Pancreas (tissue), 10 donors: ENCODE results near the gene SSBP4. TPM values are rescaled to one million over a fixed set of nuclear protein-coding genes. Genes with fewer than 3 reads are reported as not detected.

Source experiments
- ATAC-seq, 4 donors: fragments of 200-7000 bp; cut with Tn5 transposase; one replicate each; pipeline versions ENCODE4 v1.8.0 to v1.9.1; 2020; ENCODE audit warnings: mild to moderate bottlenecking in 4 of 4, moderate library complexity in 4 of 4
- DNase-seq, 6 donors: peaks; one replicate each; pipeline ENCODE4 v3.0.0-alpha.2; 2020
- FAIRE-seq: peaks from 2 replicates; lab custom pipeline; 2012; peaks lifted over from hg19 to GRCh38; lab: Jason Lieb, UNC
- H3K27ac ChIP-seq, 4 donors: fragments of 200-600 bp; sonication (generic); 1 replicate in 3 of 4; 2 replicates in 1 of 4; pipeline versions ENCODE4 v1.5.0 to v1.8.0; 2020
- H3K27me3 ChIP-seq, 4 donors: fragments of 200-600 bp; one replicate each; pipeline ENCODE4 v1.8.0; 2021
- H3K36me3 ChIP-seq, 3 donors: fragments of 200-600 bp; sonication (generic) in 1 of 3; one replicate each; pipeline versions ENCODE4 v1.5.0 to v1.8.0; 2020 to 2021
- H3K4me1 ChIP-seq, 3 donors: fragments of 200-600 bp; one replicate each; pipeline ENCODE4 v1.8.0; 2021
- H3K4me3 ChIP-seq, 4 donors: fragments of 200-600 bp; sonication (generic) in 2 of 4; one replicate each; pipeline versions ENCODE4 v1.5.0 to v1.8.0; 2020 to 2021
- H3K9me3 ChIP-seq, 4 donors: fragments of 200-600 bp; one replicate each; pipeline ENCODE4 v1.8.0; 2021
- CTCF ChIP-seq, 4 donors: fragments of 200-600 bp; sonication (generic) in 3 of 4; IDR thresholded peaks; one replicate each; pipeline versions ENCODE4 v1.5.0 to v1.8.0; 2021; ENCODE audit warnings: antibody characterized with exemption in 4 of 4
- WGBS, 2 donors: extraction: QIAGEN DNeasy Blood & Tissue Kit; methylation state at CpG; one replicate each; pipeline ENCODE4 v1.1.7; 2013; 5-methylcytosine and 5-hydroxymethylcytosine counted together
- intact Hi-C, 3 donors: fragments of 100-400 bp; cut with DNase I; formaldehyde crosslinking; loops; one replicate each; pipeline versions ENCODE4 v1.11.1 to v1.14.2; 2022
- polyA plus RNA-seq, 2 donors: library from polyadenylated mRNA; stranded (reverse); fragments of 200-250 nt; gene quantifications; one replicate each; pipeline ENCODE4 v1.2.3, GENCODE V29; 2013
- total RNA-seq, 6 donors: library from RNA; stranded (reverse); fragmentation: NEBNext Ultra II Directional in 4 of 6; extraction: Animal tissue kit (Norgen Biotek cat#: 25700) in 4 of 6; gene quantifications; one replicate each; pipeline versions ENCODE4 v1.2.1 to v1.2.4, GENCODE V29; 2021 to 2023
- donor health status: healthy with polysubstance abuse.
- donor health status: DM: no; HTN: no; CAD: no; lungs with moderate emphysema.
- donor health status: DM: no; HTN: no; CAD: no.
- donor health status: control.
- donor health status: control.
- donor health status: Bipolar disorder and iron deficiency.
- donor health status: DM: yes; HTN: yes; CAD: no.
- donor health status: DM: no; HTN: no; CAD: no.
- donor health status: DM: no; HTN: no; CAD: no.
- donor health status: DM: yes; HTN: yes; CAD: no.

SSBP4 gene
- total and polyA plus RNA-seq, 8 donors: 20.5 to 116 (median 25.8) TPM

- no peak overlapping the region for H3K27ac ChIP-seq
- no peaks in the 10 kb centered on the region for H3K9me3 ChIP-seq
- no peaks in the 10 kb centered on the region for H3K27me3 ChIP-seq
- no peaks in the 10 kb centered on the region for H3K36me3 ChIP-seq
- ATAC-seq (no peak), DNase-seq (peak in 1 of 6 donors; percentile 51), FAIRE-seq (no peak)
- H3K4me1 ChIP-seq: no peaks in the 10 kb centered on the region
- TF ChIP-seq CTCF (IDR thresholded peaks at IDR 0.05): no peak
- H3K4me3 ChIP-seq: peak overlapping the region in 1 of 4 donors; percentile 41
- intact Hi-C loops: no loop called here
- 83 to 94% methylated on average over 13 of the region's 13 CpGs for WGBS, 2 donors
These were observed 13.2 kb downstream of the SSBP4 start for GRCh38 chr19:18432275-18433014.

GRCh38 chr19:18433015-18433691 lies 14.0 kb downstream of the SSBP4 start:
- TF ChIP-seq CTCF (IDR thresholded peaks at IDR 0.05): no peak
- no peak for FAIRE-seq
- no peaks in the 10 kb centered on the region for H3K27me3 ChIP-seq

DNA sequence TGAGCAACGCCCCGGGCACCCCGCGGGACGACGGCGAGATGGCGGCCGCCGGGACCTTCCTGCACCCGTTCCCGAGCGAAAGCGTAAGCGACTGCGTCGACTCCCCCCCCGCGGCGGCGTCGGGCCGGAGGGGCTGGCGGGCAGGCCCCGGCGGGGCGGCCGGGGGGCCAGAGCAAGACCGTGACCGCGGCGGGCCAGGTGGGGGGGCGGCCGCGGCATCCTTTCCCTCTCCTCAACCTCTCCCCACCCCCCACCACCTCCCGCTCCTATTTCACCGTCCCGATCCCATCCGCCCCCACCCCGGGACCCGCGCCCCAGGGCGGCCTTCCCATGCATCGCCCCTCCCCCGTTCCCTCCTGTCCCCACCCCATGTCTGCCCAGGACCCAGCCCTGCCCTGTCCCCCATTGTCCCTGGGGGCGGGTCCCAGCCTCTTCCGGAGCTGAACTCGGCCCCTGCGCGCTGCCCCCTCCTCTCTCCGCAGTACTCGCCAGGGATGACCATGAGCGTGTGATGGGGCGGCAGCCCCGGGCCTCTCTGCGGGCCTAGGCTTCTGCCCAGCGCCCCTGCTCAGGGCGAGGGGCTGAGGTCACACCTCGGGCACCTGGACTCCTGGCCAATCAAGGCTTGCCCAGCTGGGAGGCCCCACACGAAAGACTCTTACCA lies 14.7 kb downstream of the SSBP4 start:
- 12 to 23% methylated on average over 21 to 60 of the region's 60 CpGs for WGBS, 2 donors
- FAIRE-seq: no peak
- H3K4me3 ChIP-seq: peak overlapping the region in 2 of 4 donors; percentile 25 to 41
- H3K4me1 ChIP-seq: peaks cover 0 to 8% (median 0%) of the 10 kb centered on the region in 3 donors
- no peaks in the 10 kb centered on the region for H3K27me3 ChIP-seq
- intact Hi-C loops: no loop called here
- TF ChIP-seq CTCF (IDR thresholded peaks at IDR 0.05): no peak
- H3K27ac ChIP-seq: no peak overlapping the region
- no peaks in the 10 kb centered on the region for H3K36me3 ChIP-seq
- peak in 1 of 4 donors; percentile 0 for ATAC-seq
- peak in 2 of 6 donors; percentile 56 to 71 for DNase-seq
- H3K9me3 ChIP-seq: no peaks in the 10 kb centered on the region

More at GRCh38 chr19:18433015-18433691, 14.0 kb downstream of the SSBP4 start:
- Histone ChIP-seq H3K36me3 (no peaks in the 10 kb centered on the region), H3K9me3 (no peaks in the 10 kb centered on the region), H3K27ac (peak overlapping the region in 1 of 4 donors; percentile 34), H3K4me3 (peak overlapping the region in 3 of 4 donors; percentile 10 to 41 (median 25)), H3K4me1 (peaks cover 0 to under 1% (median 0%) of the 10 kb centered on the region in 3 donors)
- ATAC-seq (peak in 2 of 4 donors; percentile 2 to 12), DNase-seq (peak in 1 of 6 donors; percentile 69)
- intact Hi-C loops: no loop called here
- 27 to 51% methylated on average over 26 to 59 of the region's 59 CpGs for WGBS, 2 donors

DNA sequence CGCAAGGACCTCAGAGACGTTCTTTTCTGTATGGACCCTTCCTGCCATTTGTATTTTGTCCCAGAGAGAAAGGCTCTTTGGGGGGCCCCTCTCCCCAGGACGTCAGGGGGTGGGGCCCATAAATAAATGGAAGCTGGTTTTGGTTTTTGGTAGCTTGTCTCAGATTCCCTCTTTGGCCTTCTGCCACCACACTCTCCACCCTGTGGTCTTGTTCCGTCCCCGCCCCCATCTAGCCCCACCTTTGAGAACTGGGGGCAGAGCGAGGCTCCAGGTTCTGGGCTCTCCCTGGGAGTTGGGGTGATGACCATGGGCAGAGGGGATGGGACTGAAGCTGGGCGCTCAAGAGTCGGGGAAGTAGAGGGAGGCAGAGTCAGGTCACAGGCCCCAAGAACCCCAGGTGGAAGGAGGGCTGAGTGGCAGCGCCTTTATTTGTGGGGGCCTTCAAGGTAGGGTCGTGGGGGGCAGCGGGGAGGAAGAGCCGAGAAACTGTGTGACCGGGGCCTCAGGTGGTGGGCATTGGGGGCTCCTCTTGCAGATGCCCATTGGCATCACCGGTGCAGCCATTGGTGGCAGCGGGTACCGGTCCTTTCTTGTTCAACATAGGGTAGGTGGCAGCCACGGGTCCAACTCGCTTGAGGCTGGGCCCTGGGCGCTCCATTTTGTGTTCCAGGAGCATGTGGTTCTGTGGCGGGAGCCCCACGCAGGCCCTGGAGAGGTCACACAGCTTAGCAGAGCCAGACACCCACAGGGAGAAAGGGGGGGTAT lies 15.4 kb downstream of the SSBP4 start:
- peaks cover 0 to 11% (median 0%) of the 10 kb centered on the region in 3 donors for H3K4me1 ChIP-seq
- peak in 1 of 6 donors; percentile 47 for DNase-seq
- TF ChIP-seq CTCF (IDR thresholded peaks at IDR 0.05): no peak

More for the DNA sequence above, 15.4 kb downstream of the SSBP4 start:
- ATAC-seq (no peak), FAIRE-seq (no peak)
- Histone ChIP-seq H3K27me3 (no peaks in the 10 kb centered on the region), H3K9me3 (no peaks in the 10 kb centered on the region), H3K27ac (no peak overlapping the region), H3K36me3 (no peaks in the 10 kb centered on the region), H3K4me3 (peak overlapping the region in 1 of 4 donors; percentile 41)
- intact Hi-C loops: no loop called here
- WGBS, 2 donors: 86 to 89% methylated on average over 18 to 21 of the region's 21 CpGs
